KMS-11 (cell line): ENCODE measurements around the gene PPP3R2.

Source experiments
- H2AFZ ChIP-seq: fragments of 200-600 bp; sonication (generic); 2 replicates; pipeline ENCODE4 v1.6.1; 2016; ENCODE audit warnings: antibody characterized with exemption, mixed run types, low read depth
- H3K27ac ChIP-seq: fragments of 200-600 bp; sonication (generic); 2 replicates; pipeline ENCODE4 v1.6.1; 2016; ENCODE audit warnings: mild to moderate bottlenecking, mixed run types
- H3K27me3 ChIP-seq: fragments of 200-600 bp; sonication (generic); 2 replicates; pipeline ENCODE4 v1.6.1; 2017; ENCODE audit warnings: mild to moderate bottlenecking, low read depth, mixed run types, moderate library complexity; ENCODE audit not compliant: insufficient read depth
- H3K36me3 ChIP-seq: fragments of 200-600 bp; sonication (generic); 2 replicates; pipeline ENCODE4 v1.6.1; 2017; ENCODE audit warnings: mild to moderate bottlenecking, mixed run types; ENCODE audit not compliant: insufficient read depth
- H3K4me1 ChIP-seq: fragments of 200-600 bp; sonication (generic); 2 replicates; pipeline ENCODE4 v1.6.1; 2016; ENCODE audit warnings: mild to moderate bottlenecking, low read depth, mixed run types; ENCODE audit not compliant: poor library complexity, severe bottlenecking
- H3K4me2 ChIP-seq: fragments of 200-600 bp; sonication (generic); 2 replicates; pipeline ENCODE4 v1.7.0; 2016; ENCODE audit warnings: mild to moderate bottlenecking, mixed run types
- H3K4me3 ChIP-seq: fragments of 200-600 bp; sonication (generic); IDR thresholded peaks from 2 replicates; pipeline ENCODE4 v1.6.1; 2017; ENCODE audit warnings: low read depth, low read length, mixed read lengths; ENCODE audit not compliant: insufficient read depth
- H3K79me2 ChIP-seq: fragments of 200-600 bp; sonication (generic); 2 replicates; pipeline ENCODE4 v1.6.1; 2016; ENCODE audit warnings: low read depth, mixed run types; ENCODE audit not compliant: insufficient read depth
- H3K9ac ChIP-seq: fragments of 200-600 bp; sonication (generic); 2 replicates; pipeline ENCODE4 v1.6.1; 2016; ENCODE audit warnings: mild to moderate bottlenecking, mixed run types
- H4K20me1 ChIP-seq: fragments of 200-600 bp; sonication (generic); 2 replicates; pipeline ENCODE4 v1.6.1; 2016; ENCODE audit warnings: mild to moderate bottlenecking, mixed run types; ENCODE audit not compliant: insufficient read depth
- TF ChIP-seq, protein P1 (sequence below): fragments of 200-600 bp; sonication (generic); conservative IDR thresholded peaks from 2 replicates; pipeline ENCODE4 v1.6.1; 2017; ENCODE audit warnings: low read depth, mild to moderate bottlenecking, antibody characterized with exemption, low read length, moderate library complexity, mixed read lengths

The PPP3R2 gene

DNA sequence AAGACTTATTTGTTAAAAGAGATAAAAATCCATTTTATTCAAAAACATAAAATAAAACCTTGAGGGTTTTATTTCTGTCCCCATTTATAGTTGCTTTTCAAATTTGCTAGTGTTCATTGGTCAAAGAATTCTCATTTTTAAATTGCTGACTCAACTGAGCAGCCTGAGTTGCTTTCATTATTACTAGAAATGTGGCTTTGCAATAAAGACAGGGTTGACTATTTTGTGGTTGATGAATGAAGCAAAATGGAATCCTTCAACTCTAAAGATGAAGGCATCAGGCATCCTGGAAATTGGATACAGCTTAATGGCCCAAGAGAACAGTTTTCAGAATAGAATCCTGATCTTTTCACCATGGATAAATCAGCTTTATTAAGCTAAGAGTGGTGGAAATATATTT is 23.9 kb upstream of the PPP3R2 start:
- H3K4me2 ChIP-seq: no peak overlapping the region
- no peaks in the 10 kb centered on the region for H4K20me1 ChIP-seq
- peaks cover 6% of the 10 kb centered on the region for H3K4me1 ChIP-seq
- H2AFZ ChIP-seq: no peak overlapping the region
- H3K4me3 ChIP-seq: no peak overlapping the region
- H3K9ac ChIP-seq: no peak overlapping the region
- TF ChIP-seq, protein P1, sequence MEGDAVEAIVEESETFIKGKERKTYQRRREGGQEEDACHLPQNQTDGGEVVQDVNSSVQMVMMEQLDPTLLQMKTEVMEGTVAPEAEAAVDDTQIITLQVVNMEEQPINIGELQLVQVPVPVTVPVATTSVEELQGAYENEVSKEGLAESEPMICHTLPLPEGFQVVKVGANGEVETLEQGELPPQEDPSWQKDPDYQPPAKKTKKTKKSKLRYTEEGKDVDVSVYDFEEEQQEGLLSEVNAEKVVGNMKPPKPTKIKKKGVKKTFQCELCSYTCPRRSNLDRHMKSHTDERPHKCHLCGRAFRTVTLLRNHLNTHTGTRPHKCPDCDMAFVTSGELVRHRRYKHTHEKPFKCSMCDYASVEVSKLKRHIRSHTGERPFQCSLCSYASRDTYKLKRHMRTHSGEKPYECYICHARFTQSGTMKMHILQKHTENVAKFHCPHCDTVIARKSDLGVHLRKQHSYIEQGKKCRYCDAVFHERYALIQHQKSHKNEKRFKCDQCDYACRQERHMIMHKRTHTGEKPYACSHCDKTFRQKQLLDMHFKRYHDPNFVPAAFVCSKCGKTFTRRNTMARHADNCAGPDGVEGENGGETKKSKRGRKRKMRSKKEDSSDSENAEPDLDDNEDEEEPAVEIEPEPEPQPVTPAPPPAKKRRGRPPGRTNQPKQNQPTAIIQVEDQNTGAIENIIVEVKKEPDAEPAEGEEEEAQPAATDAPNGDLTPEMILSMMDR: no peak
- H3K27me3 ChIP-seq: no peaks in the 10 kb centered on the region
- H3K36me3 ChIP-seq: no peaks in the 10 kb centered on the region
- no peak overlapping the region for H3K27ac ChIP-seq
- no peaks in the 10 kb centered on the region for H3K79me2 ChIP-seq

DNA sequence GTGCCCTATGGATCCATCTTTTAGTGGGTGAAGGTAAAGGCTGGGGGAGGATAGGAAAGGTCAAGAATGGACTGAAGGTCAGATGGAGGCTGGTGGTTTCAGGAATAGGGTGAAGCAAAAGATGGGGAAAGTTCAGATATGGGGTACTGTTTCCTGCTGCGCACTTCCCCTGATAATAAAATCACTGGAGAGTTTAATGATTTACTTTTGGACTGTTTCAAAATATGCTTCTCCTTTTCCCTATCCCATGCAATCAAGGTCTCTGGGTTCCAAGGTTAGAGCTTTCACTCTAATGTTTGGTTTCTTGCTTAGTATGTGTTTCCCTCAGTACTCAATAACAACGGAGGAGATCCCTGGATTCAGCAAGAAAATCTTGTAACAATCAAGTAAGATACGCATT is 10.8 kb upstream of the PPP3R2 start:
- Histone ChIP-seq H3K27ac (no peak overlapping the region), H3K36me3 (no peaks in the 10 kb centered on the region), H3K4me3 (no peak overlapping the region), H3K79me2 (no peaks in the 10 kb centered on the region), H3K4me2 (no peak overlapping the region), H3K9ac (no peak overlapping the region), H2AFZ (no peak overlapping the region), H3K4me1 (no peaks in the 10 kb centered on the region), H4K20me1 (no peaks in the 10 kb centered on the region), H3K27me3 (no peaks in the 10 kb centered on the region)
- TF ChIP-seq, protein P1: no peak

DNA sequence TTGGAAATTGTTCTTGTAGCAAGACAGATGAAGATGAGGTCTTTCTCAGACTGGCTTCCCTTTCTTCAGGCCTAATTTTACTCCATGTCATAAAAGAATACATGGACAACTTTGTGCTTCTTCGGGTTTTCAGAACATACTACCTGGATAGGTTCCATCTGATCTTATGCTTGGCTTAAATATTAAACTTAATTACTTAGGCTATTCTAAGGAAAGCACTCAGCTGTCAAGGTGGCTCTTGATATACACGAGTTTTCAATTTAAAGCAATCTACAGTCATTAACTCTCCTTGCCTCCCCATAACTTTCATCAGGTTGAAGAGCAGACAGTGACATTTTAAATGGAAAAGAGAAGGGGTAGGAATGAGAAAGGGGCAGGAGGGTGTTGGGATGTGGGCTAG is 9.5 kb upstream of the PPP3R2 start:
- H2AFZ ChIP-seq: no peak overlapping the region
- H3K27ac ChIP-seq: no peak overlapping the region
- H3K79me2 ChIP-seq: no peaks in the 10 kb centered on the region
- H3K4me3 ChIP-seq: no peak overlapping the region
- no peaks in the 10 kb centered on the region for H3K36me3 ChIP-seq
- H3K4me1 ChIP-seq: no peaks in the 10 kb centered on the region
- no peaks in the 10 kb centered on the region for H3K27me3 ChIP-seq
- H3K4me2 ChIP-seq: no peak overlapping the region
- no peaks in the 10 kb centered on the region for H4K20me1 ChIP-seq
- no peak overlapping the region for H3K9ac ChIP-seq
- TF ChIP-seq, protein P1: no peak

DNA sequence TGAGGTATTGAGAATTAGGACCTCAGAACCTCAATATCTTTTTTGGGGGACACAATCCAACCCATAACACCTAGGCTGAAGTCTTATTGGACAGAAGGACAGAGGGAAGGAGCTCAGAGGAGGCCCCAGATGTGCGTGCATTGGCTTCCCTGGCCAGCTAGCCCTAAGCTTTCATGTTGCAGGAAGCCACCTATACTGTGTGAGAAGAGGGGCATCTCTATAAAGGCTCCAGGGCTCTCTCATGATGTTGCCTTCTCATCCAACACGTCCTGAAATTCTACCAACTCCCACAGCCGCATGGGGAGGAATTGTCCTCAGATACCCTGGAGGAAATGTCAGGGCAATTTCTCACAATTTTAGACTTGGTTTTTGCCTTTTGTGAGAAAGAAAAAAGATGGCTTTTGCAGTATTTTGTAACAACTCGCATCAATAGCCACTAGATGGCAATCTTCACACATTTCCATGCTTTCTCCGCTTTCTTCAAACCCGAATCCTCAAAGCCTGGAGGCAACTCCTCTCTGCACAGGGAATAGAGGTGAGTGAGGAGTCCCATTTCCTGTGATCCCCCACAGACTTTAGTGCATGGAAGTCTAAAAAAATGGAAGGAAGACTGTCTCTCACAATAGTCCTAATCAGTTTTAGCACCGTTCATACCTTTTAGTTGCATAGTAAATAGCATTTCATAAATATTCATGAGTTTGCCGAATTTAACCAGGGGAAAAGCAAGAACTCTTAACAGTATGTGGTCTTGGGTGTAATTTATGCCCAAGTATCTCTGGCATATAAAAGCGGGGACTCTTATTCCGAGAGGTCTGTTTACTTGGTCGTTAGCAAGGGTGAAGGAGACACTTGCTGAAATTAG is 7.4 kb upstream of the PPP3R2 start:
- TF ChIP-seq, protein P1: peak; percentile 83
- Histone ChIP-seq H3K27me3 (no peaks in the 10 kb centered on the region), H4K20me1 (no peaks in the 10 kb centered on the region), H2AFZ (no peak overlapping the region), H3K79me2 (no peaks in the 10 kb centered on the region), H3K27ac (no peak overlapping the region), H3K4me3 (no peak overlapping the region), H3K4me1 (no peaks in the 10 kb centered on the region), H3K9ac (no peak overlapping the region), H3K4me2 (no peak overlapping the region), H3K36me3 (no peaks in the 10 kb centered on the region)
